Activated T-helper 2 cell treated with anti-CD3 and anti-CD28 coated beads, Interferon-gamma antibody, Interleukin-2, Interleukin-4, amounts not matched to agents 10 μg/mL and 5 μg/mL and 100 μg/mL, durations not matched to agents 14 hours and 24 hours and 36 hours (primary cell): ENCODE results near the gene MIB1. TPM values are rescaled to one million over a fixed set of nuclear protein-coding genes. Genes with fewer than 3 reads are reported as not detected.

Experiments
- DNase-seq: peaks from one replicate; pipeline ENCODE4 v3.0.0; 2021; ENCODE audit warnings: low spot score
- H3K27ac Mint-ChIP-seq: one replicate; pipeline ENCODE4 v1.8.0; 2021; ENCODE audit warnings: mixed read lengths
- H3K27me3 Mint-ChIP-seq: one replicate; pipeline ENCODE4 v1.8.0; 2021; ENCODE audit warnings: low read depth, mixed read lengths
- H3K36me3 Mint-ChIP-seq: one replicate; pipeline ENCODE4 v1.8.0; 2021; ENCODE audit warnings: low read depth, mixed read lengths
- H3K4me1 Mint-ChIP-seq: one replicate; pipeline ENCODE4 v1.8.0; 2021; ENCODE audit warnings: low read depth, mixed read lengths
- H3K4me3 Mint-ChIP-seq: one replicate; pipeline ENCODE4 v1.8.0; 2021; ENCODE audit warnings: low read depth, mild to moderate bottlenecking, moderate library complexity, mixed read lengths
- H3K9me3 Mint-ChIP-seq: one replicate; pipeline ENCODE4 v1.8.0; 2021; ENCODE audit warnings: mixed read lengths
- intact Hi-C: fragments of 100-400 bp; cut with micrococcal nuclease; formaldehyde crosslinking; loops from one replicate; pipeline ENCODE4 v1.15.1; 2023
- total RNA-seq: library from RNA; stranded (reverse); gene quantifications from 2 replicates; pipeline ENCODE4 v1.2.3, GENCODE V29; 2022

The MIB1 gene
- total RNA-seq, 1 donor from 2014 or later = 45.0 TPM

DNA sequence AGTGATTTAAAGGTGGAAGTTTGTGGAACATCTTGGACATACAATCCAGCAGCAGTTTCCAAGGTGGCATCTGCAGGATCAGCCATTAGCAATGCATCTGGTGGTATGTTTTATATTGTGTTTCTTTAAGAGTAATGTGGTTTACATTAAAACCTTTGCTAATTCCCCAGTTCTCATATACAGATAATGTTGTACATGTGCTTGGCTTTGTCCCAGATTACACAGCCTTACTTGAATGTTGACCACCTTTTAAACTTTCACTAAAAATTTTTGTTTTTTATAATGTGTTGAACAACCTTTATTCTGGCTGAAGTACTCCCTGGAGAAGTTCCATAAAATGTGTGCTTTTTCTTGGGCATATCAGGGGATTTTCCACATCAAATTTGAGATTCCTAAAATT lies 57.5 kb downstream of the MIB1 start:
- intact Hi-C loops = no loop called here
- Mint-ChIP-seq H3K36me3 (peaks cover 54% of the 10 kb centered on the region), H3K4me3 (no peak overlapping the region), H3K27me3 (no peaks in the 10 kb centered on the region), H3K27ac (no peak overlapping the region), H3K9me3 (no peaks in the 10 kb centered on the region), H3K4me1 (peaks cover 2% of the 10 kb centered on the region)
- no peak for DNase-seq

DNA sequence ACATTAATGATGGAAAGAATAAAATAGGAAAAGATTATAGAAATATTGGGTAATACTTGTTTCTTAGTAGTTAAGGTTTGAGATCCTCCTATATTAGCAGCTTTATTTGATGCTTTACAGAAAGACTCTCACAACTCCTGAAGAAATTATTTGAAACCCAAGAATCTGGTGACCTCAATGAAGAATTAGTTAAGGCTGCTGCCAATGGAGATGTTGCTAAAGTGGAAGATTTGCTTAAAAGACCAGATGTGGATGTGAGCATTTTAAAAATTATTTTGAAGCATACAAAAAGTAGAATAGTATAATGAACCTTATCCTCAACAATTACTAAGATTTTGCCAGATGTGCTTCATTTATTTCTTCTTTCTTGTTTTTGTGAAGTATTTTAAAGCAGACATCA lies 59.1 kb downstream of the MIB1 start:
- DNase-seq = no peak
- peaks cover 2% of the 10 kb centered on the region for H3K4me1 Mint-ChIP-seq
- peaks cover 64% of the 10 kb centered on the region for H3K36me3 Mint-ChIP-seq
- H3K27me3 Mint-ChIP-seq = no peaks in the 10 kb centered on the region
- H3K27ac Mint-ChIP-seq = no peak overlapping the region
- intact Hi-C loops = no loop called here
- no peak overlapping the region for H3K4me3 Mint-ChIP-seq
- H3K9me3 Mint-ChIP-seq = no peaks in the 10 kb centered on the region

- intact Hi-C loops = no loop called here
- no peak overlapping the region for H3K27ac Mint-ChIP-seq
- peaks cover 65% of the 10 kb centered on the region for H3K36me3 Mint-ChIP-seq
- H3K9me3 Mint-ChIP-seq = peaks cover 2% of the 10 kb centered on the region
- no peak overlapping the region for H3K4me3 Mint-ChIP-seq
- H3K4me1 Mint-ChIP-seq = peaks cover 2% of the 10 kb centered on the region
- H3K27me3 Mint-ChIP-seq = no peaks in the 10 kb centered on the region
- no peak for DNase-seq
These were observed 62.9 kb downstream of the MIB1 start for GRCh38 chr18:21803495-21803894.

DNA sequence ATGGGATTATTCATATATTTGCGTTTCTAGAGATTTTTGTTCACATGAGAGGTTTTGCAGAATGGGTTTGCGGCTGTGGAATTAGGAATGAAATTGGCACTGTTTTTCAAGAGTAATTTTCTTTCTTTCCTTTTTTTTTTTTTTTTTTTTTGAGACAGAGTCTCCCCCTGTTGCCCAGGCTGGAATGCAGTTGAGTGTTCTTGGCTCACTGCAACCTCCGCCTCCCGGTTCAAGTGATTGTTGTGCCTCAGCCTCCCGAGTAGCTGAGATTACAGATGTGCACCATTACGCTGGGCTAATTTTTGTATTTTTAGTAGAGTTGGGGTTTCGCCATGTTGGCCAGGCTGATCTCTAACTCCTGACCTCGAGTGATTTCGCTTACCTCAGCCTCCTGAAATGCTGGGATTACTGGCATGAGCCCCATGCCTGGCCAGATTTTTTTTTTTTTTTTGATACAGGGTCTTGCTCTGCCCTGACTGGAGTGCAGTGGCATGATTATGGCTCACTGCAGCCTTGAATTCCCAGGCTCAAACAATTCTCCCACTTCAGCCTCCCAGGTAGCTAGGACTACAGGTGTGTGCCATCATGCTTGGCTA lies 65.3 kb downstream of the MIB1 start:
- peaks cover 2% of the 10 kb centered on the region for H3K4me1 Mint-ChIP-seq
- H3K4me3 Mint-ChIP-seq = no peak overlapping the region
- peaks cover 17% of the 10 kb centered on the region for H3K9me3 Mint-ChIP-seq
- H3K36me3 Mint-ChIP-seq = peaks cover 73% of the 10 kb centered on the region
- intact Hi-C loops = no loop called here
- DNase-seq = no peak
- no peaks in the 10 kb centered on the region for H3K27me3 Mint-ChIP-seq
- H3K27ac Mint-ChIP-seq = no peak overlapping the region

DNA sequence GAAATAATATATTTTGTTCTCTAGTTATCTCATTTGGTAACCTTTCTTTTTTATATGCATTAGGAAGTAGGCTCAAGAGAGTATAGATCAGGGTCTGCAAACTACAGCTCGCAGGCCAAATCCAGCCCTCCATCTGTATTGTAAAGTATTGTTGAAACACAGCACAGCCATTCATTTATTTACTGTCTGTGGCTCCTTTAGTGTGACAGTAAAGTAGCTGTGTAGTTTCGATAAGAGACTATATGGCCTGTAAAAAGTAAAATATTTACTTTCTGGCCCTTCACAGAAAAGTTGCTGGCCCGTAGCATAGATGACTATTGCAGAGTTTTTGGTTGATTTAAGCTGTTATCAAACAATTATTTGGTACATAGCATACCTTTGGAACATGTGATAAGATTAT lies 67.6 kb downstream of the MIB1 start:
- Mint-ChIP-seq H3K4me3 (no peak overlapping the region), H3K27ac (no peak overlapping the region)

GRCh38 chr18:21809725-21810124 lies 69.1 kb downstream of the MIB1 start:
- Mint-ChIP-seq H3K9me3 (peaks cover 17% of the 10 kb centered on the region), H3K4me3 (no peak overlapping the region), H3K4me1 (peaks cover 4% of the 10 kb centered on the region), H3K27me3 (no peaks in the 10 kb centered on the region), H3K36me3 (peaks cover 50% of the 10 kb centered on the region), H3K27ac (no peak overlapping the region)
- intact Hi-C loops = no loop called here
- no peak for DNase-seq

More for the DNA sequence above, 67.6 kb downstream of the MIB1 start:
- DNase-seq = no peak
- intact Hi-C loops = no loop called here
- Mint-ChIP-seq H3K27me3 (no peaks in the 10 kb centered on the region), H3K4me1 (peaks cover 4% of the 10 kb centered on the region), H3K36me3 (peaks cover 56% of the 10 kb centered on the region), H3K9me3 (peaks cover 17% of the 10 kb centered on the region)

DNA sequence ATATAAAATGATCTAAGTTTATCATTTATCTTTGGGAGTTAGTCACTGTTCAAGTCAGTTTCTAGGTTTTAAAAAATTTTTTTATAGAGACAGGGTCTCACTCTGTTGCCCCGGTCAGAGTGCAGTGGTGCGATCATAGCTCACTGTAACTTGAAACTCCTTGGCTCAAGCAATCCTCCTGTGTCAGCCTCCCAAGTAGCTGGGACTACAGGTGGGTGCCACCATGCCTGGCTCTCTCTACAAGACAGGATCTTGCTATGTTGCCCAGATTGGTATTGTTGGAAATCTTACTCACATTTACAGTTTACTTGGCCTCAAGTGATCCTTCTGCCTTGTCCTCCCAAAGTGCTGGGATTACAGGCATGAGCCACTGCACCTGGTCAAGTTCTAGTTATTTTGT lies 74.5 kb downstream of the MIB1 start:
- Mint-ChIP-seq H3K27me3 (no peaks in the 10 kb centered on the region), H3K9me3 (peaks cover 3% of the 10 kb centered on the region), H3K4me1 (peaks cover 4% of the 10 kb centered on the region), H3K27ac (no peak overlapping the region), H3K4me3 (no peak overlapping the region), H3K36me3 (peaks cover 42% of the 10 kb centered on the region)
- intact Hi-C loops = no loop called here
- no peak for DNase-seq

GRCh38 chr18:21820033-21820810 lies 79.6 kb downstream of the MIB1 start:
- DNase-seq = no peak
- no peak overlapping the region for H3K27ac Mint-ChIP-seq
- no peaks in the 10 kb centered on the region for H3K27me3 Mint-ChIP-seq
- peaks cover 42% of the 10 kb centered on the region for H3K36me3 Mint-ChIP-seq
- no peaks in the 10 kb centered on the region for H3K9me3 Mint-ChIP-seq
- H3K4me1 Mint-ChIP-seq = no peaks in the 10 kb centered on the region
- no peak overlapping the region for H3K4me3 Mint-ChIP-seq
- intact Hi-C loops = no loop called here

DNA sequence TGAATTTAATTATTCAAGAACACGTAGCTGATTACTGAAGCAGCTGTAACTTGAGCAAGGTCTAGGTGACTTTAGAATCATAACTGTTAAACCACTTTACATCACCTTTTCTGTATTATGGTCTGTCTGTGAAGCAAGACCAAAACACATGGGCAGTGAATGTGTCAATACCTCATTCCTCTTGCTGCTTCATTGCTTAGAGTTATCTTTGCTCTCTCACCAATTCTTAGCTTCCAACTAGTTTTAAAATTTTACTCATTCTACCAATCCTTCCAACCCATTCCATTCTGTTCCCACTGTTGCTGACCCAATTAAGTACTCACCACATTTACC lies 80.2 kb downstream of the MIB1 start:
- H3K4me3 Mint-ChIP-seq = no peak overlapping the region
- no peak for DNase-seq
- H3K27me3 Mint-ChIP-seq = no peaks in the 10 kb centered on the region
- intact Hi-C loops = no loop called here
- H3K36me3 Mint-ChIP-seq = peaks cover 42% of the 10 kb centered on the region
- no peaks in the 10 kb centered on the region for H3K9me3 Mint-ChIP-seq
- H3K4me1 Mint-ChIP-seq = no peaks in the 10 kb centered on the region
- H3K27ac Mint-ChIP-seq = no peak overlapping the region

GRCh38 chr18:21823848-21824247 lies 83.3 kb downstream of the MIB1 start:
- H3K4me3 Mint-ChIP-seq = no peak overlapping the region
- intact Hi-C loops = no loop called here
- H3K9me3 Mint-ChIP-seq = no peaks in the 10 kb centered on the region
- H3K27ac Mint-ChIP-seq = no peak overlapping the region
- H3K27me3 Mint-ChIP-seq = no peaks in the 10 kb centered on the region
- peaks cover 26% of the 10 kb centered on the region for H3K36me3 Mint-ChIP-seq
- H3K4me1 Mint-ChIP-seq = no peaks in the 10 kb centered on the region
- DNase-seq = no peak

DNA sequence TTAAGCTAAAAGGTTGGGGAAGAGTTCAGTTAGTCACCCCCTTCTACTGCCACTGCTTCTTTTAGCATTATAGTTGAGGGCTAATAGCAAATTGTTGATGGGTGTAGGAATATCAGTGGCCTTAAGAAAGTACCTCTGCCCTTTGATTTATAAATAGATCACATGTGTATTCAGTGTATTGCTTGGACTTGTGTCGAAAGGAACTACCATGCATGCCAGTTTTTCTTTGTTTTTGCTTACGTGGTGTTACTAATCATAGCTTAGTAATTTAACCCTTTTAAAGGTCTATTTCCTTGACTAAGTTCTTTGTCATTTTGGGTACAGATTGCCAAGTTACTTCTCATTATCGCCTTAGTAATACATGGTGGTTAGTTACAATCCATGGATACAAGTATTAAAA lies 85.6 kb downstream of the MIB1 start:
- DNase-seq = no peak
- intact Hi-C loops = no loop called here
- Mint-ChIP-seq H3K36me3 (peaks cover 8% of the 10 kb centered on the region), H3K27ac (no peak overlapping the region), H3K9me3 (no peaks in the 10 kb centered on the region), H3K4me1 (no peaks in the 10 kb centered on the region), H3K27me3 (no peaks in the 10 kb centered on the region), H3K4me3 (no peak overlapping the region)

DNA sequence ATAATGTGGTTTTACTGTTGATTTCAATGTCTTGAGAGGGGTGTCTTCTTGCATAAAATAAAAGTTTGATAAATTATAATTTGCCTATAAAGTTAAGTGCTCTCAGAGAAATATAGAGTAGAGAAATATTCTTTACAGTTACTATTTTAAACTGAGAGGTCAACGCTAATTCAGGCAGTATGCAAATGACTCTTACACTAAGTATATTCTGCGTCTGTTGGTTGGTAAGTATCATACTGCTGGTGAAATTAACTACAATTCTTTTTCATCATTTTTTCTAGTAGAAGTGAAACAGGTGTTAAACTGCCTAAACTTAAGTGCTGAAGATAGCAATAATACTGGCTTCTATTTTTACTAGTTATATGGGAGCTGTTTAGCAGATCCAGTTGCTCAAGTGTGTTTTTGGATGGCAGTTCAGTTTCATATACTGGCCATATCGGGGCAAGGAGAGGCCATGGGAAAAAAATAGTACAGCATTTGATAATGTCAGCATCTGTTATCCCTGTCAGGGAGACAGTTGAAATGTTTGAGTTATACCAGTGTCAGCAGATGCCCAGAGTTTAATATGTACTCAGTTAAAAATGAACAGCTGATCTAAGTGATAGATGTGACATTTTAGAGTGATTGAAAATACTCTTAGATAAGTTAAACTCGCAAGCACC lies 86.2 kb downstream of the MIB1 start:
- intact Hi-C loops = no loop called here
- H3K4me1 Mint-ChIP-seq = no peaks in the 10 kb centered on the region
- DNase-seq = no peak
- H3K4me3 Mint-ChIP-seq = no peak overlapping the region
- H3K9me3 Mint-ChIP-seq = no peaks in the 10 kb centered on the region
- no peak overlapping the region for H3K27ac Mint-ChIP-seq
- peaks cover 4% of the 10 kb centered on the region for H3K36me3 Mint-ChIP-seq
- no peaks in the 10 kb centered on the region for H3K27me3 Mint-ChIP-seq

DNA sequence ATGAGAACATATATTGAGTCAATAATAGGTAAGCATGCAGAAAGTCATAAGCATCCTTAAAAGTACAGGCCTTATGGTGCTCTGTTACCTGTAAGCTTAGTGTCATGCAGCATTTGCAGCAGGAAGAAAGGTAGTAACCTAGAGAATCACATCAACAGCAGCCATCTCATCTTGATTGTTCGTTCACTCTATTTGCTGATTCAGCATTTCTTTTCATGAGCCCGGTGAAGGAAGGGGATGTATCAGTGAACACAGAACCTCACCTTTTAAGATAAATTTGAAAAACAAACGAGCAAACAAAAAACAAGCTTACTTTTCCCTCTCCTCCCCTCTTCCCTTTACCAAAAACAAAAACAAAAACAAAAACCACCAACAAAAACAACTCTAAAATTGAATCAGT lies 89.9 kb downstream of the MIB1 start:
- intact Hi-C loops = no loop called here
- H3K27ac Mint-ChIP-seq = no peak overlapping the region
- no peak overlapping the region for H3K4me3 Mint-ChIP-seq
- H3K9me3 Mint-ChIP-seq = no peaks in the 10 kb centered on the region
- DNase-seq = no peak
- peaks cover 3% of the 10 kb centered on the region for H3K36me3 Mint-ChIP-seq
- H3K4me1 Mint-ChIP-seq = no peaks in the 10 kb centered on the region
- H3K27me3 Mint-ChIP-seq = no peaks in the 10 kb centered on the region
